Kidney epithelial cell (primary cell): ENCODE results near the gene ALS2. TPM values are rescaled to one million over a fixed set of nuclear protein-coding genes. Genes with fewer than 3 reads are reported as not detected.

ENCODE experiments used
- DNase-seq: peaks from one replicate; pipeline ENCODE4 v3.0.0-alpha.2; 2010; ENCODE audit warnings: low read depth
- H3K27me3 ChIP-seq: 2 replicates; pipeline ENCODE4 v1.6.0; 2011; ENCODE audit warnings: low read length; ENCODE audit not compliant: control insufficient read depth, insufficient read depth
- H3K36me3 ChIP-seq: 2 replicates; pipeline ENCODE4 v1.5.1; 2011; ENCODE audit warnings: low read length; ENCODE audit not compliant: control insufficient read depth, insufficient read depth
- H3K4me3 ChIP-seq: 2 replicates; pipeline ENCODE4 v1.5.1; 2011; ENCODE audit warnings: low read depth, mild to moderate bottlenecking, control low read depth, low read length
- total RNA-seq: library from RNA; depleted of rRNA; stranded (reverse); fragments of >200 nt; gene quantifications from 2 replicates; pipeline ENCODE4 v1.2.3, GENCODE V29; 2015
- TF ChIP-seq, protein P1 (sequence below): IDR thresholded peaks from 2 replicates; pipeline ENCODE4 v1.5.1; 2011; ENCODE audit warnings: mild to moderate bottlenecking, moderate library complexity, low read length, control low read depth, inconsistent platforms; ENCODE audit not compliant: insufficient read depth, poor library complexity, severe bottlenecking

The ALS2 gene
- total RNA-seq, 1 donor from 2014 or later: 25.6 TPM

DNA sequence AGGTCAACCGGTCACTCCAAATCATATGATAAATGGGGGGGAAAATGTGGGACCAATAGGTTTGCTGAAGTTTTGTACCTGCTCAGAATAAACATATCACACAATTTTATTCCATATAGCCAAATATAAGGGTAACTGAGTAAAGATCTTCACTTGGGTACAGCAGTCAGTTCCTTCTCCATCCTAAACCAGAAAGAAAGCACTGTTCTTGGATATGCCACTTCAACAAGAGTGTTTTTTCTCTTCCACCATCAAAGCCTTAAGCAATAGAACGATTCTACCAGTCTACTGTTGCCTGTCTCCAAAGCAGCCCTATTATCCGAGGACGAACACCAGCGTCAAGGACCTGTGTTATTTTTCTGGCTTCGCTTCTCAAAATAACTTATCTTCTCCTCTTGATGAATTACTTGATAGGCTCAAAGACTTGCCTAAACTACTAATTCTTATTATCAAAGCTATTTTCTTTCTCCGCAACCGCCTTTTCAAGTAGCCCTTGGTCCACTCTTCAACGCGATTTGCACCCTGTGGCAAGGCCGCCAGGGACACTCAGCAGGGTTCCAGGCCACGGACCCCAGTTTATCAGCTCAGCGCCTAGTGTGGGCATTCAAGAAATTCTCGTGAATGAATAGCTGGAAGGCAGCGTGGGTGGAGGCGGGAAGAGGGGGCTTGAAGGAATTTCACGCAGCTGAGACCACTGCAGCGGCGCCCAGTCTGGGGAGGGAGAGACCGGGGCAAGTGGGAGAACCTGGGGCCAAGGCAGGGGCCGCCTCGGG, 646 bp downstream of the ALS2 start:
- TF ChIP-seq, protein P1, sequence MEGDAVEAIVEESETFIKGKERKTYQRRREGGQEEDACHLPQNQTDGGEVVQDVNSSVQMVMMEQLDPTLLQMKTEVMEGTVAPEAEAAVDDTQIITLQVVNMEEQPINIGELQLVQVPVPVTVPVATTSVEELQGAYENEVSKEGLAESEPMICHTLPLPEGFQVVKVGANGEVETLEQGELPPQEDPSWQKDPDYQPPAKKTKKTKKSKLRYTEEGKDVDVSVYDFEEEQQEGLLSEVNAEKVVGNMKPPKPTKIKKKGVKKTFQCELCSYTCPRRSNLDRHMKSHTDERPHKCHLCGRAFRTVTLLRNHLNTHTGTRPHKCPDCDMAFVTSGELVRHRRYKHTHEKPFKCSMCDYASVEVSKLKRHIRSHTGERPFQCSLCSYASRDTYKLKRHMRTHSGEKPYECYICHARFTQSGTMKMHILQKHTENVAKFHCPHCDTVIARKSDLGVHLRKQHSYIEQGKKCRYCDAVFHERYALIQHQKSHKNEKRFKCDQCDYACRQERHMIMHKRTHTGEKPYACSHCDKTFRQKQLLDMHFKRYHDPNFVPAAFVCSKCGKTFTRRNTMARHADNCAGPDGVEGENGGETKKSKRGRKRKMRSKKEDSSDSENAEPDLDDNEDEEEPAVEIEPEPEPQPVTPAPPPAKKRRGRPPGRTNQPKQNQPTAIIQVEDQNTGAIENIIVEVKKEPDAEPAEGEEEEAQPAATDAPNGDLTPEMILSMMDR: no peak

DNA sequence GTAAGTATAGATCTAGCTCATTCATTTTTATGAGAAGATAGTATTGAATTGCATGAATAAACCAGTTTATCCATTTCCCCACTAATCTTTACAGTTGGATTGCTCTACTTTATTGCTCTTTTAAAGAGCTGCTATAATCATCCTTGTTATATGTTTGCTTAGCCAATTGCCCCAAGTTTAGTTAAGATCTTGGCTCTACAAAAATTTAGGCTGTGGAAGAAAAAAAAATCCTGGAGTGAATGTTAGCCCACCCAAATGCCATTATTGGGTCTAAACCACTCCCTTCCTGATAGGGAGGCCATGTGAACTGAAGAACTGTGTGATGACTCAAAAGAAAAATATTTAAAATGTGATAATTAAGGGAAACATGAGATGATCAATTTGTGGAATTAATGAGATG, 2.9 kb downstream of the ALS2 start:
- H3K27me3 ChIP-seq: no peaks in the 10 kb centered on the region
- no peak overlapping the region for H3K4me3 ChIP-seq
- H3K36me3 ChIP-seq: no peaks in the 10 kb centered on the region
- DNase-seq: no peak
- TF ChIP-seq, protein P1: no peak

More for the DNA sequence above, 646 bp downstream of the ALS2 start:
- H3K27me3 ChIP-seq: no peaks in the 10 kb centered on the region
- H3K4me3 ChIP-seq: peak overlapping the region; percentile 81
- DNase-seq: no peak
- H3K36me3 ChIP-seq: no peaks in the 10 kb centered on the region

DNA sequence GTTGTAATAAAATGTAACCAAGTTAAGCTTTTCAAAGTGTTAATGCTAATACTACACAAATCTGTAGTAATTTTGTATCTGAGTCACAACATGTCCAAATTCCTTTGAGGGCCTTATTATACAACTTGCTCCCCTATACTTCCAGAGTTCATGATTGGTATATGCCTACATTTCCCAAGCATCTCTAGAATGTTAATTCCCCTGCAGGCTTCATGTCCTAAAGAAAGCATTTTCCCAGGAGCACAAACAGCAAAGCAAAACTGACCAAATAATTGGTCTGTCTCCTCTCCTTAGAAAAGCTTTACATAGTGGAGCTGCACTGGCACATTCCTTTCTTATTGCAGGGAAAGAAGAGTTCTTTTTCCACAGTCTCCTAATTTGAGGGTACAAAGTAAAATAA, 3.7 kb downstream of the ALS2 start:
- Histone ChIP-seq H3K4me3 (no peak overlapping the region), H3K36me3 (no peaks in the 10 kb centered on the region), H3K27me3 (no peaks in the 10 kb centered on the region)
- TF ChIP-seq, protein P1: no peak
- DNase-seq: no peak

DNA sequence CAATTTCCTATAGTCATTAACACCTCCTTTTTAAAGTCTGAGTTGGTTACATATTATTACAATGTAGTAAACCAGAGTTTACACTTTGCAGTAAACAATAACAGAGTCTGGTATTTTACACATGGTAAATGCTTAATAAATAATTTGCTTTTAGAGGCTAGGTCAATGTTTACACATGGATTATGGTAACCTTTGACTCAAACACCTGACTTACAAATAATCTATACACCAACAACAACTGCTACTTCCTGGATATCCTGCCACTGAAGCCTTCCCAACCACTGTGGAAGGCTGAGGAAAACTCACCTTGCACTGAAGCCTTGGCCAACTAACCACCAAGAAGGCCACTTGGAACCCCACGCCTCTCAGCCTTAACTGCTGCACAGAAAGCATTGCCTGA, 5.4 kb downstream of the ALS2 start:
- no peaks in the 10 kb centered on the region for H3K27me3 ChIP-seq
- no peaks in the 10 kb centered on the region for H3K36me3 ChIP-seq
- TF ChIP-seq, protein P1: no peak
- no peak for DNase-seq
- H3K4me3 ChIP-seq: no peak overlapping the region

- DNase-seq: no peak
- Histone ChIP-seq H3K27me3 (no peaks in the 10 kb centered on the region), H3K4me3 (no peak overlapping the region), H3K36me3 (no peaks in the 10 kb centered on the region)
- TF ChIP-seq, protein P1: no peak
These were observed 6.2 kb downstream of the ALS2 start for GRCh38 chr2:201774546-201774945.

- TF ChIP-seq, protein P1: no peak
- no peak overlapping the region for H3K4me3 ChIP-seq
These were observed 6.7 kb downstream of the ALS2 start for GRCh38 chr2:201773990-201774389.

More at GRCh38 chr2:201773990-201774389, 6.7 kb downstream of the ALS2 start:
- Histone ChIP-seq H3K27me3 (no peaks in the 10 kb centered on the region), H3K36me3 (no peaks in the 10 kb centered on the region)
- DNase-seq: no peak
